ENCODE results near the gene ADCY4.
A peak's percentile ranks its signal among the peaks of the same experiment; 100 is the strongest.

ADCY4 gene

DNA sequence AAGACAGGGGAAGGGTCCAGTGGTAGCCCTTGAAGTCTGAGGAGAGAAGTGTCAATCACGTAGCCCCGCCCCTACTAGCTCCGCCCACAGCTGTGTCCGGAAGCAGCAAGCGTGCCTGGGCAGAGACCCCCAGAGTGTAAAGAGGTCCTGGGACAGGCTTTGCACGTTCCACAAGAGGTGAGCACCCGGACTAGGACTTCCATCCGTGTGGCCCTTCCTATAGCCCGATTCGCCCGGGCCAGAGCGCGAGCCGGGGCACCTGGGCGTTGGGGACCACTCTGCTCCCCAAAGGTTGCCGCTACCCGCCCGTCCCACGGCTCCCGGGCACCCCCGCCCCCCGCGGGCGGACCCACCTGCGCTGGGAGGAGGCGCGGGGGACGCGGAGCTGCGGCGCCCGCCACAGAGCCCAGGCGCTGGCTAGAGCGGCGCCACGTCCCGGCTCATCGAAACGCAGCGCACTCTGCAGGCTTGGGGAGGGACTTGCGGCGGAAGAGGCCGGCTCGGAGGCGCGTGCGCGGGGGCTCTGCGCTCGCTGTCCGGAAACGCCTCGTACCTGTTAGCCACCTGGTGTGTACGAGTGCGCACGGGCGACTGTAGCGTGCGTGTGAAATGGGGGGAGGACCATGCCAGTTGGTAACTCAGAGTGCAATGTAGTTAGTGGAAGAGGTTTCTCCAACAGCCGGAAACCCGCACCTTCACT, 63.6 kb downstream of the ADCY4 start, which contains the start of gene RABGGTA:
RABGGTA (minus strand) TSS at position 464 of the 700 bp plus-strand sequence. CDS start 482 bp downstream, outside the sequence.
- DNase-seq = peak; percentile 89

DNA sequence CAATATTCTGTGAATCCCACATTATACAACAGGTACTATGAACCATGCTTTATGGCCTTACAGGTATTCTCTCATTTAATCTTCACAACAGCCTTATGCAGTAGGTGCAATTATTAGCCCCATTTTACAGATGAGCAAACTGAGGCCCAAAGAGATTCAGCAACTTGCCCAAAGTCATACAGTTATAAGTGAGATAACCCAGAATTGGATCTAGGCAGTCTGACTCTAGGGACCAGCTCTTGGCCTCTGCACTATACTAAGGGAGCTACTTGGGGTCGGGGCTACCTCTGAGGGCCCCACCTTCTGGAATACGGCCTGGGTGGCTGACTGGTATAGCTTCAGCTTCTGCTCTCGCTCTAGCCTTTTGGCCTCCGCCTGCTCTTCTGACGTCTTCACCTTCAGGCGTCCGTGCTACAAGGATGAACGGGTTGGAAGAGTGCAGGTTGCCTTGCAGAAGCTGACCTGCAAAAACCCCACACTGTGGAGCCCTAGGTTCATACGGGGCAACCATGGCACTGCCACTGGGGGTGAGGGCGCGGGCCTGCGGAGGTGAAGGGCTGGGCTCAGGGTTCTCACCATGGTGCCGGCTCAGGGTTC, 64.2 kb downstream of the ADCY4 start:
- peak; percentile 55 for DNase-seq

DNA sequence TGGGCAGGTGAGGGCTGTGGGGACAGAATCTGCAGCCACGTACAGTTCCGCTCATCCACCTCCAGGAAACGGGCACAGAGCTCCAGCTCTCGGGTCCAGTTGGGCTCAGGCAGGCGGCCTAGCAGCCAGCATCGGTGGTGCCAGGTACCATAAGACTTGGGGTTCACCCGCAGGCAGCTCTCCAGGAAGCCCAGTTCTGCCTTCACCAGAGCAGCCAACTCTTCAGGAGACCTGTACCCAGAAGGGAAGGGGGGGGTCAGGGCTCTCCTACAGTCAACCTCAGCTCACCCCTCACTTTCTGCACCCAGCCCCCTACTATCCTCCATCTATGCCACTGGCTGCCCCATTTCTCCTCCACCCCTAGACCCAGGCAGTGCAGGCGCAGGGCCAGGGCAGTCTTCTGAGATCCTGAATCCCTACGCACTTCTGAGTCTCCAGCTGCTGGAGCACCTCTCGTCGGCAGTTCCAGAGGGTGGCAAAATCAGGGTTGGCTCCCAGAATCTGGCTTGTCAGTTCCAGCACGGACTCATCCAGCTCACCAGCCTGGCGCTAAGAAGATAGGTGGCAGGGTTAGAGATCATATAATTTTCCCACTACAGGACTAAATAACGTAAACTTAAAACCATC, 64.8 kb downstream of the ADCY4 start:
- no peak for DNase-seq

DNA sequence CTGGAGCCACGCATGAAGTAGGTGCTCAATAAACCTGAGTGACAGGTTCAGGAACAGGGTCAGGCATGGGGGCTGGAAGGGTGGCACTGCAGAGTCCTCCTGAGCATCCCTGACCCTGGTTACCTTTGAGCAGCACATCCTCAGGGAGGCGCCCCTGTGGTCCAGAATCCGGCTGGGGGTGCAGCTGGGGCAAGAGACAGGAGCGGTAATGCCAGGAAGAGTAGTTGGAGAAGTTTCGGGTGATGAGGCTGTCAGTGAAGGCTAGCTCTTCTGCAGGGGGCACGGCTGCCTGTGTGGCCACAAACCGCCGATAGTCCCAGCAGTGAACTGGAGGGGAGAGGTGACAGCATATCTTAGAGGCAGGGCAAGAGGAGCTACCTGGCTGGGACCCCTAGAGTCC, 65.5 kb downstream of the ADCY4 start:
- no peak for DNase-seq
